Stimulated activated CD4-positive, alpha-beta T cell treated with anti-CD3 and anti-CD28 coated beads, Interleukin-15, amount 100 ng/mL, for 24 hours (primary cell): ENCODE results near the gene TCP11L2.
"Not testable (repeated sequence)": the region's sequence is repeated elsewhere in the genome, so short reads cannot be mapped to it uniquely, and the experiment has no call there.

ENCODE experiments used
- DNase-seq: peaks from one replicate; pipeline ENCODE4 v3.0.0-alpha.2; 2020

The TCP11L2 gene

DNA sequence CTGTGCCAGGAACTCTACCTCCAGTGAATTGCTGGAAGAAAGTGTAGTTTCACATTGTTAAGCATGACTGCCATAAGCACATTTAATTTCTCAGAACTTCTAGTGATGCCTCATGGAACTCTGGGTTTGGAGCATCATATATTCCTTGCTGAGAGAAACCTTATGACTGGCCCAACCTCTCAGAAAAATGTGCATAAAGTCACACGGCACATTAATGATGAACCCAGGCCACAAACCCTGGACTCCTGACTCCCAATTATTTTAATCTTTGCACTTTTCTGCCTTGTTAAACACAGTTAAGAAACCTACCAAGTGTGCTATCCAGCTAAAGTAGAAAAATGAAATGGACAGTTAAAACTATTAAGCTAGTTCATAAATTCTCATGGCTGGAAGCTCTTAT lies 5.6 kb downstream of the TCP11L2 start:
- DNase-seq = no peak

DNA sequence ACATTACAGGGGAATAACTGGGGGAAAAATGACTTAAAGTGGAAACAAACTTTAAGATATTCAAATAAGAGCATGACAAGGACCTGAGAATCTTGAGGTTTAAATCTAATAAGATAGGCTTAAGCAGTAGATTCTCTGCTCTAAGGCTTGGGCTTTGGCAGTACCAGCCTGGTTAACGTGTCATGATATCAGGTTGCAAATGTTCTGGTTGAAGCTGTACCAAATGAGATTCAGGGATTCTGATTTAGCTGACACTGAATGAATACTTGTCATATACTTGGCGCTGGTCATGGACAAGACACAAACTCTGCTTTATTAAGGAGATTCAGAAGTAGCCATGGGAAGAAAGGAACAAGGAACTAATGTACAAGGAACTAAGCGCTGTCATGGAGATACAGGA lies 6.1 kb downstream of the TCP11L2 start:
- DNase-seq = no peak

DNA sequence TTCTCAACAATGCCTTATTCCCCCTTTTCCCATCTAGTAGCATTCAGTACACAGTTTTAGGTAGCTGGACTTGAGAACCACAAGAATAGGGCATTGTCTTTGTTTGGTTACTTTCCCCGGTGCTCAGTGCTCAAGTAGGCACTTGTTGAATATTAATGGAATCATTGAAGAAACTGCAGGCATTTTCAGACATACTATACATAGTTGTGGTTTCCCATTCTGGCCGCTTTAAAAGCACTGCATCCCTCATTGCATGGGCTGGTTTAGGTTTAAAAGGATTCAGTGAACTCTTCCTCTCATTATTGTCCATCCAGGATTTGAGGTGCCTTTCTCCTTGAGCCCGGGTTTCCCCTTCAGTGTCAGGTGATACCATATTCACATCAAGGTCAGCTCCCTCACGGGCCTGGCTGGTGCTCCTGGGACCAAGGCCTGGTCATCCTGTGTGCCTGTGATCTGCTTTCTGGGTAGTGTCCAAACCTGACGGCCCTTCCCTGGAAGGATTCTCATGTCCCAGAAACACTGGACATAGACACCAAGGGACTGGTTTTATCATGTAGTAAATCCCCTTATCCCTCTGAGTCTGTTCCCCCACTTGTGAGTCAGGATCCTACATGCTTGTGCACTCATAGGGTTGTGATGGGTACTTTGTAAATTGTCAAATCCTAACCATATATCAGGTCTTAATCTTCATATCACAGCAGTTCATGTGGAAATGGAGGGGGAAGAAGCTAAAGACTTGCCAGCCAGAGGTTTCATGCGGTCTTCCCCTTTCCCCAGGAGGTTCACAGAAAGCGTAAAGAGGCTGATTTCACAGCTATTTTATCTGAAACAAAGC lies 7.4 kb downstream of the TCP11L2 start:
- DNase-seq = no peak

DNA sequence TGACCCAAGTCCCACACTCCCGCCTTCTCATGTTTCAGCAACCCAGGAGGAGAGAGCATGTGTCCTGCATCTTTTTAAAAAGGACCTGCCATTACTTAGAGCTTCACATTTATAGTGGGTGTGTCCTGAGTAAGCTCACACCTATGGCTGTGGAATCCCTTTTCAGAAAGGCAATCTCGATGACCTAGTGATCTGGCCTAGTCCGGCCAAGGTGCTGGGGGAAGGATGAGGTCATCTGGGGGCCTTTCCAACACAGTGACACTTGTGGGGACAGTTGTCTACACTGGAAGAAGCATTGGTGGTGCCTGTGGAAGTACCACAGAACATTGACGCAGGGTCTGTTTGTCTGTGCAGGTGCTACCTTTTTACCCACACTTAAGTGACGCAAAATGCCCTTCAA lies 8.2 kb downstream of the TCP11L2 start:
- DNase-seq = no peak

DNA sequence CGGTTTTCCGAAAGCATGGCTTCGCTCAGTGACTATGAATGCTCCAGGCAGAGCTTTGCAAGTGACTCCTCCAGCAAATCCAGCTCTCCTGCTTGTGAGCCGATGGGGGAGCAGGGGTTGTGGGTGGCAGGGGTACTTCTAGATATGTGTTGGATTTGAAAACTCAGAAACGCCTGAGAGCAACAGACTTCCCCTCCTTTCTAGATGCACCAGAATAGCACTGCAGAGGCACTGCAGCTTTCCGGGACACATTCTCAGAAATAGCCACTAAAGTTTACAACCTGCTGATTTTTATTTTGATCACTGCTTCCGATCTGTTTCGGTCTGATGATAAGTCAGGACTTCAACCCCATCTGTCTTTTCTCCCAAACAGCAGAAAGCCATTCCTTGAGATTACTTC lies 8.6 kb downstream of the TCP11L2 start:
- no peak for DNase-seq

DNA sequence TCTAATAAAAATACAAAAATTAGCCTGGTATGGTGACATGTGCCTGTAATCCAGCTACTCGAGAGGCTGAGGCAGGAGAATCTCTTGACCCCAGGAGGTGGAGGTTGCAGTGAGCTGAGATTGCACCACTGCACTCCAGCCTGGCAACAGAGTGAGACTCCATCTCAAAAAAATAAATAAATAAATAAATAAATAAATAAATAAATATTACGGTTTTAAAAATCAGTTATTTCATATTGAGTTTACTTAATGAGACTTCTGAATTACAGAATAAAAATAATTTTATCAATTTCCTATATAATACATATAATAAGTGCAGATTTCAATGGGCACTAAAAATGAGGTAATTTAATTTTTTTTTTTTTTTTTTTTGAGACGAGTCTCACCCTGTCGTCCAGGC lies 10.9 kb downstream of the TCP11L2 start:
- not testable (repeated sequence) for DNase-seq

DNA sequence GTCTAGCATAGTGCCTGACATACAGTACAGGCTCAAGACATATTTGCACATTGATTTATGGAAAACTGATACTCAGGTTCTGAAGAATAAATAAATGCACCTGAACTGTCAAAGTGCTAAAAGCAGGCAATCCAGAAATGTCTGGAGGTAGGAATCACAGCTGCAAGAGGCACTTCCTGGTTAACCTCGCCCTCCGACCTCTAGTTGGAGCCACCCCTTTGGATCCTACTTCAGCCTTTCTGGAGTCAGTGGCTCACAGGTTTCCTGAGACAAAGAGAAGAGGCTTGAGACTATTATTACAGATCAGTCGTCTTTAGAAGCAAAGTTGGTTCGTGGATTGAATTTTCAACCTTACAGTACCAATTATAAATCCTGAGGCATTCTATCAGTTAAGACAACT lies 13.0 kb downstream of the TCP11L2 start:
- no peak for DNase-seq

DNA sequence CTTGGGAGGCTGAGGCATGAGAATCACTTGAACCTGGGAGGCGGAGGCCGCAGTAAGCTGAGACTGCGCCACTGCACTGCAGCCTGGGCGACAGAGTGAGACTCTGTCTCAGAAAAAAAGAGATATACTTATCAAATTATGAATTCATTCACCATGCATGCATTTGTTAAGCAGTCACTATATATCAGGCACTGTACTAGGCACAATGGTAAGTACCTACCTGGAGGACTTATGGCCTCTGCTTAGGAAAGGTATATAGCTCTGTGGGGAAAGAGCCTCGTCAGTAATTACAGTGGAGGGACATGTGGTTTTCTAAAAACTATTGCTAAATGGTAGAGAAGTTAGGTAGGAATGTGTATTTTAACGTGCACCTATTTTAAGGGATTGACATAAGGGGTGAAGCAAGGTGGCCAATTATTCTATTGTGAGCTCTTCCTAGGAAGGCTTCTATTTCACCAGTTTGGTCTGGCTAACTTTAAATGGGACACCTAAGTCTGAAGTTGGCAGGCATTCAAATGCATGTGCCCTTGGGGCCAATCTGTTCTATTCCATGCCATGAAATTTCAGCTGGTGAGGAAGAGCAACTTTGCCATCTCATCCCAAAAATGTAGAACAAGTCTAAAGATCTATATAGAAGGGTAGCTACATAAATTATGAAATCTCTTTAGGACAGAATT lies 15.0 kb downstream of the TCP11L2 start:
- no peak for DNase-seq

DNA sequence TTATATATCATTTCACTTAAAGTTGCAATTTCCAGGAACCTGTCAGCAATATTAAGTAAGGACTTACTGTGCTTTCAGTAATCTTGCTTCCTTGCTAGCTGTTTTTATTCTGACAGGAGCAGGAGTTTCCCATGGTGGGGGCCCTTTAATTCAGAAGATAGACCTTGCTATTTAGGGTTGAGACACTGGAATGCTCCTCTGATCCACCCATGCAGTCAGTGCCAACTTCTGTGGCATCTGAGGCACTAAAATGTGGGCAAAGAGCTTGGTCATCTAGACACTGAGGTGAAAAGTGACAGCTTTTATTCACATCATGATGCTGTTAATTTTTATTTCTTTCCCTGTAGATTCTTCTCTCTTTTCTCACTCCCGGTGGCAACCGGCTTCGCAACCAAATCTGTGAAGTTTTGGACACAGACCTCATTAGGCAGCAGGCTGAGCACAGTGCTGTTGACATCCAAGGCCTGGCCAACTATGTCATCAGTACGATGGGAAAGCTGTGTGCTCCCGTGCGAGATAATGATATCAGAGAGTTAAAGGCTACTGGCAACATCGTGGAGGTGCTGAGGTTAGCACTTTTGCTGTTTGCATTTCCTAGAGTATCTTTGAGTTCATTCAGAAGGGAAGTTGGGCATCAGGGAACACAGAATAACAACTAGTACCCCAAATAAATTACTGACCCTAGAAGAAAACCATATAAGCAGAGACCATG lies 18.8 kb downstream of the TCP11L2 start:
- no peak for DNase-seq

DNA sequence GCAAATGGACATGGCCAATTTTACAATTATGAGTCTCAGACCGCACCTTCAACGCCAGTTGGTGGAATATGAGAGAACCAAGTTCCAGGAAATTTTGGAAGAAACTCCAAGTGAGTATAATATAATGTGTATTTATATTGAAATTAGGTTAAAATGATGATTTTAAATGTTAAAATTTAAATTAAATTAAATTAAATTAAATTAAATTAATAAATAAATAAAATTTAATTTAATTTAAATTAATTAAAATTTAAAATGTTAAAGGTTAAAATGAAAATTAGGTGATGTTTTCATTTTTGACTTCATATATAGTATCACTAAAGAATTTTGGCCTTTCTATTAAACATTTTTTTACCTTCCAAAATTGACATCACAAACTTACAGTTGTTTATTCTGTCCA lies 21.0 kb downstream of the TCP11L2 start:
- DNase-seq = no peak

DNA sequence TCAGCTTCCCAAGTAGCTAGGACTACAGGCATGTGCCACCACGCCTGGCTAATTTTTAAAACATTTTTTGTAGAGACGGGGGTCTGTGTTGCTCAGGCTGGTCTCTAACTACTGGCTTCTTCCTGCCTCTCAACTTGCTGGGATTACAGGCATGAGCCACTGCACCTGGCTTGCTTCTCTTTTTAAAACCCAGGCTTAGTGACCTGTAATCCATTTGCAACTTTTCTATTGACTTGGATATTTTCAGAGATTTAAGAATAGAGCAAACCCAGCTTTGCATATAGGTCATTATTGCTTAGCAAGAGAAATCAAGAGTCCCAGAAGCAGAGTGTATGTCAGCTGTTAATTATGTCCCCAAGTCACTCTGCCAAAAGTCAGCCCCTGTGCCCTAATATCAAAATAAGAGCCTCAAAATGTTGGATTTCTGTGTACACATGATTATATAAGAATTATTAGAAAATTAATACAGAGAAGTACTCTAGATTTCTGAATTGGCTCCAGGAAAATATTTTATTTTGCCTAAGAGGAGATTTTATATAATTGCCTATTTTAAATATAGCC lies 24.9 kb downstream of the TCP11L2 start:
- no peak for DNase-seq

DNA sequence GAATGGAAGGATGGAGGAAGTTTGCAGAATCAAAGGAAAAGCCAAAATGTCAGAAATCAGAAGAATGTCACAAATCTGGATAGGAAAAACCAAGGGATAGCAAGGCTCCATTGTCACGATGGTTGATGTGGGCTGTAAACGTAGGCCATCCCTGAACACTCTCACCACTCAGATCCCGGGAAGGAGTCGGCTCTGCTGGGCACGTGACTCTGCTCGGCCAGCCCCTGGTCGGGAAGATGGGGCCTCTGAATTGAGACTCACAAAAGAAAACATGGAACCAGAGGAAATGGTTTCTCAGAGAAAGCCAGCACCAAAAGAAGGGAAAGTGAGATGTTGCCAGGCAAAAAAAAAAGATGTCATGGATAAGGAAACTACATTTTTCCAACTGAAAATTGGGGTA lies 26.2 kb downstream of the TCP11L2 start:
- no peak for DNase-seq

DNA sequence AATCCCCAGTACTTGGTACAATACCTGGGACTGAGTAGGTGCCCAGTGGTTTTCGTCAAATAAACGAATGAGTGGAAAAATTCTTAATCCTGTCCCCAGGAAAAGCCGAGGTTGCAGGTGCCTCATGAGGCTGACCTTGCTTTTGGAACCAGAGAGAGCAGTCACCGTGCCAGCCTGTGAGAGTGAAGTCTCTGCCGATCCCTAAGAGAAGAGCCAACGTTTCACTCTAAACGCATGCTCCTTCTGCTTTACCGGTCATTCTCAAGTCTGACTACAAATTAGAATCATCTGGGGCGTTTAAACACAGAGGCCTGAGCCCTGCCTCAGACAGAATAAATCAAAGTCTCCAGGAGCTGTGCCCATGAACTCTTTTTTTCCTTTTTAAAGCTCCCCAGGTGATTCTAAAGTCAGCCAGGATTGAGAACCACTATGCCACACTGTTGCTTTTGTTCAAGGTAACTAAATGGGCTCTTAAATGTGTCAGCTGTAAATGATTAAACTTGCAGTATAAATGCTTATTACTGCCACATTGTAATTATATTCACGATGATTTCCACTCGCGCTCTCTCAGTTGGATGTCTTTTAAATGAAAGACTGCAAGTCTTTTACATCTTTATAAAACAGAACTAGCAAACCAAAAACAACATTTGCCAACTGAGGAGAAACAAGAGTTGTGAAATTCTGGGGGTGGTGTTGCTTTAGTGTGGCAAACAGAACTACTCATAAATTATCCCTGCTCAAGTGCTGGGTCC lies 26.9 kb downstream of the TCP11L2 start:
- DNase-seq = no peak

DNA sequence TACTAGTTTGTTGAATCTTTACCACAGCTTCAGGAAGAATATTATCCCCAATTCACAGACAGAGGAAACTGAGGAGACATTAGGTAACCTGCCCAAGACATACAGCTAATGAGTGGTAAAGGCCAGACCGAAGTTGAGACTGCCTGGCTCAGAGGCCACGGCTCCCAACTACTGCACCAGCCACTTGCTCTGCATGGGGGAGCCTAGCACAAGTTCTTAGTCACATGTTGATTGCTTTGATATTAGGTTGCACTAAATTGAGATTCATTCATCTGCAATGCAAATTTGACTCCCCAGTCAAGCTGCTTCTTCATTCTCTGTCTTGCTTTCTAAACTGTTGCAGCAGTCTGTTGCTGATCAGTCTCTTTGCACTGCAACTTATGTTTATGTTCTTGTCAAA lies 29.1 kb downstream of the TCP11L2 start:
- DNase-seq = no peak

DNA sequence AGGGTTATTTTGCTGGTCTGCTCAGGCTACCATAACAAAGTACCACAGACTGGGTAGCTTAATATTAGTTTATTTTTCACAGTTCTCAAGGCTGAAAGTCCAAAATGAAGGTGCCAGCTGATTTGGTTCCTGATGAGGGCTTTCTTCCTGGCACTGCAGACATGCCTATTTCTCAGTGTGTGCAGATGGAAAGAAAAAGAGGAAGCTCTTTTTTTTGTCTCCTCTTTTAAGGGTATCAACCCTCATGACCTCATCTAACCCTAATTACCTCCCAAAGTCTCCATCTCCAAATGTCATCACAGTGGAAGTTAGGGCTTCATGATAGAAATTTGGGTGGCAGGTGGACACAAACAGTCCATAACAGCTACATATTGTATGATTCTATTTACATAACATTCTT lies 30.0 kb downstream of the TCP11L2 start:
- DNase-seq = no peak

DNA sequence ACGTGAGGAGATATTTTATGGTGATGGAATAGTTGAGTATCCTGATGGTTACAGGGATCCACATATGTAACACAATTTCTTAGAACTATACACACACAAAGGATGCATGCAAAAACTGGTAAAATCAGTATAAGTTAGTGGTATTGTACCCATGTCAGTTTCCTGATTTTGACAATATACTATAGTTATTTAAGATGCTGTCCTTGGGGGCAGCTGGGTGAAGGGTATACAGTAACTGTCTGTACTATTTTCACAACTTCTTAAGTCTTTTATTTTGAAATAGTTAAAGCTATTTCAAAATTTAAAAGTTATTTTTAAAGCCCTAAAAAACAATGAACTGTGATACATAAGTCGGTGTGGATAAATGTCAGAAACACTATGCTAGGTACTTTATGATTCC lies 30.5 kb downstream of the TCP11L2 start:
- DNase-seq = no peak

DNA sequence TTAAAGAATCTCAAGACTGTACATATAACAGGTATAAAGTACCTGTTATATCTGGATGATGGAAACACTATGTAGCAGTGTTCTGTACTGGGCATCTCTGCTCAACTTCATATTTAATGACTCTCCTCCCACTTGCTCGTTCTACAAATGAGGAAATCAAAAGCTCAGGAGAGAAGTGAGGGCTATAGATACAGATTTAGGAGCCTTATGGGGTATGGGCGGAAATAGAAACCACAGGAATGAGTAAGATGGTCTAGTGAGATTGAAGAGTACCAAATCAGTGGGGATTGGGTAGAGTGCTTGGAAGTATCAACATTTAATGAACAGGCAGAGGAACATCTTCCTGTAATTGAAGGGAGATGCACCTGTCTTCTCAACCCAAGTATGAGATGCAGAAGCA lies 31.2 kb downstream of the TCP11L2 start:
- no peak for DNase-seq

DNA sequence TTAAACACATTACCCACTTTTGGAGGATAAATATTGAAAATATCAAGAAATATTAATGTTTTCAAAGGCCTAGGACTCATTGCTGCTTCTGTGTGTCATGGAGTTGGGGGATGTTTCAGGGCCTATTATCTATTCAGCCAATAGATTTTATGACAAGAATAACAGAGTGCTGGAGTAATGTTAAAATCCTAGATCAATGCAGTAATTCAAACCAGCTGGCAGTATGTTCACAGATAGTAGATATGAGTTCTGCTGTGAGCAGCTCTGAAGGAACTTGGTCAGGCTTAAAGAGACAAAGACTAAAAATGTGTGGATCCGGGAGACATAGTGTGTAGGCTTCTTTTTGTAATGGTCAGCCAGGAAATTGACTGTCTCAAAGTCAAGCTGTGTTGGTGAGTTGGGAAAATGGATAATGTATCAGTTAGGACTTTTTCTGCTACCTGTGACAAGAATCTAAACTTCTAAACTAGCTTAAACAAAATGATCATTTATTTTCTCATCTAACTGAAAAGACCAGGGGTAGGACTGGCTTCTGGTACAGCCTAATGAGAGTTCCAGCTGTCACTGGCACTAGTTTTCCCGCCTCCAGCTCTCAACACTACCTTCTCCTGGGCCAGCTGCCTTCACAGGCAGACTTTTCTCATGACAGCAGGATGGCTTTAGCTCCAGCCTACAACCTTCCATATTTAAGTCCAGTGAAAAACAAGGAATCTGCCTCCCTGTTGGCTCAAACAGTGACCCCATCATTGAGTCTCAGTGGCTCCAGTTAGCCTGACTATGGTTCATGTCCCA lies 38.7 kb downstream of the TCP11L2 start:
- no peak for DNase-seq

DNA sequence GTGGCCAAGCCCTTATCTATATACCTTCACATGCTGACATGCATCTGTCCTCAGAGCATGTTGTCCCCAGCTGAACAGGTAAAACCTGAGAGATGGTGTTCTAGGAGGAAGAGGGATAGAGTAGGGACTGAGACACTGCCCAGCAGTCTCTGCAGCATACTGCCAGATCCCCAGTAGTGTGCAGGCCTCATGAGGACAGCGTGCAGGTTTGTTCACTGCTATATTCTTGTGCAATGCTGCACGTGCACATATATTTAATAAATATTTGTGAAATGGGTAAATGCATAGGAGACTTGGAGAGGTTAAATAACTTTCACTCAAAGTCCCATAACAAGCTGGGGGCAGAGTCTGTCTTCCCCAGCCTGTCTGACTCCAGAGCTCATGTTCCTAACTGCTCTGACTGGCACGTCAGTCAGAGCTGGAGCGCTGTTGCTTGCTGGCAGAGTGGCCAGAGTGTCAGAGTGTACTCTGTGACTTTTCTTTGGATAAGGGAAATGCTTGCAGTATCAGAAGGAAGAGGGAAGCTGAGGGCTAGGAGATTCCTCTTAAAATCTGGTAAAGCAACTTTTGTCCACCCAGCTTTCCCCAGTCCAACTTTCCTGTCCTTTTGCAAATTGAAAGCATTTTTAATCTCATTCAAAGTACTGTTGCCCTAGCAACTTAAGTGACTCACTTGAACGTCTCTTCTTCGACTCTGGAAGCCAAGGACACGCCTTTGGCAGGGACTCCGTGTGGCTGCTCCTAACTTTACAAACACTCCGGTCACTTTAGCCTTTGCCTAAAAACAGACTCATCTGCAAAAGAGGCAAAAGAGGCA lies 40.1 kb downstream of the TCP11L2 start:
- no peak for DNase-seq

DNA sequence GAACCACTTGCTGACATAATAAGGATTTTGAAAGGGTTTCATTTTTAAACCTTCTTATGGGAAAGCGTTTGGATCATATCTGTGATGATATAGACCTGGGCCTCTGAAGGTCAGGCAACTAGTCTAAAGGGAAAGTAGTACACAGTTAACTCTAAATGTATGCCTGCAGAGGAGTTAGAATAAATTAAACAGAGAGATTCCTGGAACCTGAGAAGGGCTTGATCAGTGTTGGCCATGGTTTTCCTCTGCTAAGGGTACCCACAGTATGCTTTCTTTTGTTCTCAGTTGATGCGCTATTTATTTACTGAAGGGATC lies 40.6 kb downstream of the TCP11L2 start:
- DNase-seq = no peak

DNA sequence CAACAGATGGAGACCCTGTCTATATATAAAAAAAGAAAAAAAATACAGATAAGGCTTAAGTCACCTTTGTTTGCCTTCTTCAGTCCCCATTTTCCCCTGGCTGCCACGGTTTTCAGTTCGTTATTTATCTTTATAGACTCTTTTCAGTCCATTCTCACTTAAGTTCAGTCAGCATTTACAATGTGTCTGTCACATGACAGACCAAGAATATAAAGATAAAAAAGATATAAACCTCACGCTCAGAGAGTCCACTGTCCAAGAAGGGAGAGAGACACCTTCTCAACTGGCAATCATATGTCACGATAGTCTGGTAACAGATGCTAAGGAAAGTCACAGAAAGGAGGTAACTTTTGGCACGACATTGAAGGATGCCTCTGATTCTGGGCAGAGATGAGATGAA lies 41.6 kb downstream of the TCP11L2 start:
- DNase-seq = no peak
